HepG2 (cell line): ENCODE results near the gene SERPINB1. TPM values are rescaled to one million over a fixed set of nuclear protein-coding genes. Genes with fewer than 3 reads are reported as not detected.

Experiments
- ARNTL ChIP-seq: sonication (generic); formaldehyde crosslinking; IDR thresholded peaks from 2 replicates; pipeline ENCODE4 v1.4.0; 2020; ENCODE audit warnings: mild to moderate bottlenecking, missing genetic modification reagents
- ATF7-NPFF ChIP-seq: sonication (generic); formaldehyde crosslinking; IDR thresholded peaks from 2 replicates; pipeline ENCODE4 v1.8.1; 2023; ENCODE audit warnings: mild to moderate bottlenecking, low read depth, missing genetic modification reagents, moderate library complexity
- CEBPB ChIP-seq: IDR thresholded peaks from 2 replicates; pipeline ENCODE4 v1.6.1; 2011; ENCODE audit warnings: low read depth, low read length, improper control_type of control experiment, borderline replicate concordance
- CEBPG ChIP-seq: IDR thresholded peaks from 2 replicates; pipeline ENCODE4 v1.6.1; 2016
- GABPA ChIP-seq, 2 experiments: IDR thresholded peaks; 2 replicates each; pipeline ENCODE4 v1.6.1; 2011 to 2016; ENCODE audit warnings: low read depth in 2 of 2, low read length in 1 of 2, missing biosample characterization in 1 of 2, missing genetic modification characterization in 1 of 2
- HINFP ChIP-seq: sonication (generic); formaldehyde crosslinking; IDR thresholded peaks from 2 replicates; pipeline ENCODE4 v1.4.0; 2020; ENCODE audit warnings: low read depth, mild to moderate bottlenecking, missing genetic modification reagents
- HNRNPL ChIP-seq: fragments of 200-400 bp; formaldehyde crosslinking; IDR thresholded peaks from 2 replicates; pipeline ENCODE4 v1.6.1; 2017; ENCODE audit warnings: mild to moderate bottlenecking, low read depth, low read length
- MIER3 ChIP-seq: IDR thresholded peaks from 2 replicates; pipeline ENCODE4 v1.6.1; 2016; ENCODE audit warnings: missing compliant biosample characterization, borderline replicate concordance
- MXD1 ChIP-seq: sonication (generic); formaldehyde crosslinking; IDR thresholded peaks from 2 replicates; pipeline ENCODE4 v1.4.0; 2020; ENCODE audit warnings: mild to moderate bottlenecking, missing genetic modification reagents
- RBM39 ChIP-seq: fragments of 200-400 bp; formaldehyde crosslinking; IDR thresholded peaks from one replicate; pipeline ENCODE4 v1.6.1; 2018; ENCODE audit warnings: antibody characterized with exemption, mild to moderate bottlenecking, low read depth, low read length; ENCODE audit not compliant: poor library complexity, severe bottlenecking
- RCOR2 ChIP-seq: IDR thresholded peaks from 2 replicates; pipeline ENCODE4 v1.6.1; 2016; ENCODE audit warnings: missing biosample characterization, missing genetic modification reagents
- SCMH1 ChIP-seq: sonication (generic); formaldehyde crosslinking; IDR thresholded peaks from 2 replicates; pipeline ENCODE4 v1.9.0; 2021; ENCODE audit warnings: missing genetic modification reagents, mild to moderate bottlenecking, borderline replicate concordance
- ZMYM3 ChIP-seq: sonication (generic); formaldehyde crosslinking; IDR thresholded peaks from 2 replicates; pipeline ENCODE4 v1.5.1; 2020; ENCODE audit warnings: mild to moderate bottlenecking, missing genetic modification reagents
- ZNF12 ChIP-seq: sonication (generic); formaldehyde crosslinking; IDR thresholded peaks from 2 replicates; pipeline ENCODE4 v1.5.0; 2020; ENCODE audit warnings: missing genetic modification reagents
- ZNF451 ChIP-seq: sonication (generic); formaldehyde crosslinking; IDR thresholded peaks from 2 replicates; pipeline ENCODE4 v1.5.0; 2020; ENCODE audit warnings: mild to moderate bottlenecking, missing genetic modification reagents
- ZNF484 ChIP-seq: sonication (generic); formaldehyde crosslinking; IDR thresholded peaks from 2 replicates; pipeline ENCODE4 v1.5.1; 2020; ENCODE audit warnings: mild to moderate bottlenecking, low read depth, missing genetic modification reagents, borderline replicate concordance
- ZNF513 ChIP-seq: sonication (generic); formaldehyde crosslinking; conservative IDR thresholded peaks from 2 replicates; pipeline ENCODE4 v1.5.0; 2020; ENCODE audit warnings: missing genetic modification reagents
- ZNF7 ChIP-seq: IDR thresholded peaks from 2 replicates; pipeline ENCODE4 v1.6.1; 2016; ENCODE audit warnings: missing biosample characterization, missing genetic modification reagents
- ZNF713 ChIP-seq: sonication (generic); formaldehyde crosslinking; IDR thresholded peaks from 2 replicates; pipeline ENCODE4 v1.4.0; 2020; ENCODE audit warnings: mild to moderate bottlenecking, missing genetic modification reagents
- polyA plus RNA-seq, 8 experiments: library from polyadenylated mRNA; depleted of rRNA in 3 of 8; stranded (reverse) in 7 of 8; unstranded in 1 of 8; fragments of >200 nt; fragmentation: Illumina TruSeq in 4 of 8; extraction: Trizol in 4 of 8; gene quantifications; 2 replicates each; pipeline versions ENCODE4 v1.2.1 to v1.2.3, GENCODE V29; 2011 to 2016; ENCODE audit warnings: low read depth in 4 of 8, missing spikeins in 1 of 8, mixed read lengths in 1 of 8; ENCODE audit not compliant: insufficient read depth in 1 of 8
- total RNA-seq, 5 experiments: library from RNA; depleted of rRNA; stranded (reverse); fragments of >200 nt; fragmentation: Illumina TruSeq; extraction: Trizol; gene quantifications; 2 replicates each; pipeline ENCODE4 v1.2.3, GENCODE V29; 2016; ENCODE audit warnings: low read depth in 1 of 5
- TF ChIP-seq, protein P1 (sequence below): sonication (generic); formaldehyde crosslinking; IDR thresholded peaks from 2 replicates; pipeline ENCODE4 v1.4.0; 2020; ENCODE audit warnings: mild to moderate bottlenecking, missing genetic modification reagents
- TF ChIP-seq, protein P2 (sequence below): IDR thresholded peaks from 2 replicates; pipeline ENCODE4 v1.6.1; 2016; ENCODE audit warnings: control low read depth
- TF ChIP-seq, protein P3 (sequence below): sonication (generic); formaldehyde crosslinking; IDR thresholded peaks from 2 replicates; pipeline ENCODE4 v1.4.0; 2020; ENCODE audit warnings: missing genetic modification reagents

Gene SERPINB1
- total and polyA plus RNA-seq, 2 of the 13 experiments (the other 11 are each of a cell fraction or from before 2014, with no cell fraction given), result 41.4 to 60.5 TPM

GRCh38 chr6:2817903-2818443 lies 23.7 kb downstream of the SERPINB1 start (continued):
- TF ChIP-seq, protein P1, sequence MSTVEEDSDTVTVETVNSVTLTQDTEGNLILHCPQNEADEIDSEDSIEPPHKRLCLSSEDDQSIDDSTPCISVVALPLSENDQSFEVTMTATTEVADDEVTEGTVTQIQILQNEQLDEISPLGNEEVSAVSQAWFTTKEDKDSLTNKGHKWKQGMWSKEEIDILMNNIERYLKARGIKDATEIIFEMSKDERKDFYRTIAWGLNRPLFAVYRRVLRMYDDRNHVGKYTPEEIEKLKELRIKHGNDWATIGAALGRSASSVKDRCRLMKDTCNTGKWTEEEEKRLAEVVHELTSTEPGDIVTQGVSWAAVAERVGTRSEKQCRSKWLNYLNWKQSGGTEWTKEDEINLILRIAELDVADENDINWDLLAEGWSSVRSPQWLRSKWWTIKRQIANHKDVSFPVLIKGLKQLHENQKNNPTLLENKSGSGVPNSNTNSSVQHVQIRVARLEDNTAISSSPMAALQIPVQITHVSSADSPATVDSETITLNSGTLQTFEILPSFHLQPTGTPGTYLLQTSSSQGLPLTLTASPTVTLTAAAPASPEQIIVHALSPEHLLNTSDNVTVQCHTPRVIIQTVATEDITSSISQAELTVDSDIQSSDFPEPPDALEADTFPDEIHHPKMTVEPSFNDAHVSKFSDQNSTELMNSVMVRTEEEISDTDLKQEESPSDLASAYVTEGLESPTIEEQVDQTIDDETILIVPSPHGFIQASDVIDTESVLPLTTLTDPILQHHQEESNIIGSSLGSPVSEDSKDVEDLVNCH (CRISPR knock-in tag), result no peak
- no peak for TF ChIP-seq RBM39
- TF ChIP-seq, protein P2, sequence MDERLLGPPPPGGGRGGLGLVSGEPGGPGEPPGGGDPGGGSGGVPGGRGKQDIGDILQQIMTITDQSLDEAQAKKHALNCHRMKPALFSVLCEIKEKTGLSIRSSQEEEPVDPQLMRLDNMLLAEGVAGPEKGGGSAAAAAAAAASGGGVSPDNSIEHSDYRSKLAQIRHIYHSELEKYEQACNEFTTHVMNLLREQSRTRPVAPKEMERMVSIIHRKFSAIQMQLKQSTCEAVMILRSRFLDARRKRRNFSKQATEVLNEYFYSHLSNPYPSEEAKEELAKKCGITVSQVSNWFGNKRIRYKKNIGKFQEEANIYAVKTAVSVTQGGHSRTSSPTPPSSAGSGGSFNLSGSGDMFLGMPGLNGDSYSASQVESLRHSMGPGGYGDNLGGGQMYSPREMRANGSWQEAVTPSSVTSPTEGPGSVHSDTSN (CRISPR knock-in tag), result no peak
- TF ChIP-seq ZNF451, result no peak
- no peak for TF ChIP-seq RCOR2 (CRISPR knock-in tag)
- TF ChIP-seq SCMH1 (CRISPR knock-in tag), result no peak
- no peak for TF ChIP-seq MXD1
- peak; percentile 2; the same call in 1 of the 2 replicates for TF ChIP-seq CEBPG (CRISPR knock-in tag)
- TF ChIP-seq ATF7-NPFF (CRISPR knock-in tag), result no peak
- TF ChIP-seq ZNF7 (CRISPR knock-in tag), result no peak
- TF ChIP-seq HNRNPL, result no peak
- TF ChIP-seq CEBPB, result no peak
- TF ChIP-seq ARNTL (CRISPR knock-in tag), result no peak
- TF ChIP-seq HINFP (CRISPR knock-in tag), result no peak
- TF ChIP-seq, protein P3, sequence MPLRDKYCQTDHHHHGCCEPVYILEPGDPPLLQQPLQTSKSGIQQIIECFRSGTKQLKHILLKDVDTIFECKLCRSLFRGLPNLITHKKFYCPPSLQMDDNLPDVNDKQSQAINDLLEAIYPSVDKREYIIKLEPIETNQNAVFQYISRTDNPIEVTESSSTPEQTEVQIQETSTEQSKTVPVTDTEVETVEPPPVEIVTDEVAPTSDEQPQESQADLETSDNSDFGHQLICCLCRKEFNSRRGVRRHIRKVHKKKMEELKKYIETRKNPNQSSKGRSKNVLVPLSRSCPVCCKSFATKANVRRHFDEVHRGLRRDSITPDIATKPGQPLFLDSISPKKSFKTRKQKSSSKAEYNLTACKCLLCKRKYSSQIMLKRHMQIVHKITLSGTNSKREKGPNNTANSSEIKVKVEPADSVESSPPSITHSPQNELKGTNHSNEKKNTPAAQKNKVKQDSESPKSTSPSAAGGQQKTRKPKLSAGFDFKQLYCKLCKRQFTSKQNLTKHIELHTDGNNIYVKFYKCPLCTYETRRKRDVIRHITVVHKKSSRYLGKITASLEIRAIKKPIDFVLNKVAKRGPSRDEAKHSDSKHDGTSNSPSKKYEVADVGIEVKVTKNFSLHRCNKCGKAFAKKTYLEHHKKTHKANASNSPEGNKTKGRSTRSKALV (CRISPR knock-in tag), result no peak
- no peak for TF ChIP-seq ZNF12 (CRISPR knock-in tag)
- no peak for TF ChIP-seq MIER3 (CRISPR knock-in tag)
- TF ChIP-seq ZNF713 (CRISPR knock-in tag), result no peak
- TF ChIP-seq ZNF513 (CRISPR knock-in tag), result no peak
- no peak for TF ChIP-seq GABPA (IDR thresholded peaks at IDR 0.05; ENCODE audit: low read depth, low read length)
- TF ChIP-seq GABPA (CRISPR knock-in tag; IDR thresholded peaks at IDR 0.05; ENCODE audit: low read depth), result peak; percentile 20; the same call in 1 of the 2 replicates
- no peak for TF ChIP-seq ZMYM3 (CRISPR knock-in tag)
- no peak for TF ChIP-seq ZNF484 (CRISPR knock-in tag)
